ENCODE results near the gene CARD16.

Gene CARD16

GRCh38 chr11:105052487-105052886 lies 7.4 kb upstream of the CARD16 start:
- no peak overlapping the region for H3K9ac ChIP-seq (ENCODE audit: low read depth, low read length, poor library complexity, severe bottlenecking)
- no peak for TF ChIP-seq EZH2phosphoT487 (IDR thresholded peaks at IDR 0.05; ENCODE audit: borderline replicate concordance)
- TF ChIP-seq CTCF (conservative IDR thresholded peaks at IDR 0.05; ENCODE audit: low read length): no peak
- H2AFZ ChIP-seq (ENCODE audit: low read length): no peak overlapping the region
- no peak overlapping the region for H3K4me3 ChIP-seq (ENCODE audit: low read length, poor library complexity, severe bottlenecking)
- H3K4me1 ChIP-seq (ENCODE audit: insufficient read depth, low read length, poor library complexity, severe bottlenecking): peaks cover 11% of the 10 kb centered on the region
- H3K36me3 ChIP-seq (ENCODE audit: insufficient read depth, low read length): no peaks in the 10 kb centered on the region
- H3K9me3 ChIP-seq (ENCODE audit: insufficient read depth, low read depth, low read length): no peaks in the 10 kb centered on the region
- 0 out of 2 replicates have a peak, but pooled peaks cover 5% of the 10 kb centered on the region for H3K9me2 ChIP-seq (replicated peaks; ENCODE audit: low read depth, low read length)
- H3K4me2 ChIP-seq (ENCODE audit: low read depth, low read length, poor library complexity, severe bottlenecking): no peak overlapping the region
- H3K27me3 ChIP-seq (ENCODE audit: insufficient read depth, low read length, poor library complexity, severe bottlenecking): no peaks in the 10 kb centered on the region
- H4K20me1 ChIP-seq (ENCODE audit: insufficient read depth, low read length, poor library complexity, severe bottlenecking): no peaks in the 10 kb centered on the region
- no peaks in the 10 kb centered on the region for H3K79me2 ChIP-seq (ENCODE audit: insufficient read depth, low read length)
- H3F3A ChIP-seq (ENCODE audit: low read depth): no peaks in the 10 kb centered on the region

- H3K4me1 ChIP-seq (ENCODE audit: insufficient read depth, low read length, poor library complexity, severe bottlenecking): peaks cover 11% of the 10 kb centered on the region
- TF ChIP-seq CTCF (conservative IDR thresholded peaks at IDR 0.05; ENCODE audit: low read length) (no peak), EZH2phosphoT487 (IDR thresholded peaks at IDR 0.05; ENCODE audit: borderline replicate concordance) (no peak)
- H3K36me3 ChIP-seq (ENCODE audit: insufficient read depth, low read length): no peaks in the 10 kb centered on the region
- H3F3A ChIP-seq (ENCODE audit: low read depth): no peaks in the 10 kb centered on the region
- H3K9ac ChIP-seq (ENCODE audit: low read depth, low read length, poor library complexity, severe bottlenecking): no peak overlapping the region
- 0 out of 2 replicates have a peak, but pooled peaks cover 5% of the 10 kb centered on the region for H3K9me2 ChIP-seq (replicated peaks; ENCODE audit: low read depth, low read length)
- no peaks in the 10 kb centered on the region for H3K27me3 ChIP-seq (ENCODE audit: insufficient read depth, low read length, poor library complexity, severe bottlenecking)
- H4K20me1 ChIP-seq (ENCODE audit: insufficient read depth, low read length, poor library complexity, severe bottlenecking): no peaks in the 10 kb centered on the region
- no peak overlapping the region for H2AFZ ChIP-seq (ENCODE audit: low read length)
- H3K4me3 ChIP-seq (ENCODE audit: low read length, poor library complexity, severe bottlenecking): no peak overlapping the region
- H3K9me3 ChIP-seq (ENCODE audit: insufficient read depth, low read depth, low read length): no peaks in the 10 kb centered on the region
- H3K4me2 ChIP-seq (ENCODE audit: low read depth, low read length, poor library complexity, severe bottlenecking): no peak overlapping the region
- H3K79me2 ChIP-seq (ENCODE audit: insufficient read depth, low read length): no peaks in the 10 kb centered on the region
Measured at GRCh38 chr11:105051559-105051958, 6.4 kb upstream of the CARD16 start.

GRCh38 chr11:105049481-105049880 lies 4.3 kb upstream of the CARD16 start:
- H3K4me2 ChIP-seq (ENCODE audit: low read depth, low read length, poor library complexity, severe bottlenecking): no peak overlapping the region
- H3K9me3 ChIP-seq (ENCODE audit: insufficient read depth, low read depth, low read length): no peaks in the 10 kb centered on the region
- TF ChIP-seq CTCF (conservative IDR thresholded peaks at IDR 0.05; ENCODE audit: low read length) (no peak), EZH2phosphoT487 (IDR thresholded peaks at IDR 0.05; ENCODE audit: borderline replicate concordance) (no peak)
- H3K4me3 ChIP-seq (ENCODE audit: low read length, poor library complexity, severe bottlenecking): no peak overlapping the region
- H4K20me1 ChIP-seq (ENCODE audit: insufficient read depth, low read length, poor library complexity, severe bottlenecking): no peaks in the 10 kb centered on the region
- H3K36me3 ChIP-seq (ENCODE audit: insufficient read depth, low read length): no peaks in the 10 kb centered on the region
- H3K4me1 ChIP-seq (ENCODE audit: insufficient read depth, low read length, poor library complexity, severe bottlenecking): peaks cover 19% of the 10 kb centered on the region
- H2AFZ ChIP-seq (ENCODE audit: low read length): no peak overlapping the region
- no peaks in the 10 kb centered on the region for H3K9me2 ChIP-seq (replicated peaks; ENCODE audit: low read depth, low read length)
- H3K9ac ChIP-seq (ENCODE audit: low read depth, low read length, poor library complexity, severe bottlenecking): no peak overlapping the region
- H3F3A ChIP-seq (ENCODE audit: low read depth): no peaks in the 10 kb centered on the region
- H3K79me2 ChIP-seq (ENCODE audit: insufficient read depth, low read length): no peaks in the 10 kb centered on the region
- H3K27me3 ChIP-seq (ENCODE audit: insufficient read depth, low read length, poor library complexity, severe bottlenecking): no peaks in the 10 kb centered on the region
